ENCODE data around the gene TNFAIP8L3. TPM values are rescaled to one million over a fixed set of nuclear protein-coding genes. Genes with fewer than 3 reads are reported as not detected.

Gene TNFAIP8L3
- total RNA-seq, 1 donor from 2014 or later: not detected

- TF ChIP-seq, protein P1, sequence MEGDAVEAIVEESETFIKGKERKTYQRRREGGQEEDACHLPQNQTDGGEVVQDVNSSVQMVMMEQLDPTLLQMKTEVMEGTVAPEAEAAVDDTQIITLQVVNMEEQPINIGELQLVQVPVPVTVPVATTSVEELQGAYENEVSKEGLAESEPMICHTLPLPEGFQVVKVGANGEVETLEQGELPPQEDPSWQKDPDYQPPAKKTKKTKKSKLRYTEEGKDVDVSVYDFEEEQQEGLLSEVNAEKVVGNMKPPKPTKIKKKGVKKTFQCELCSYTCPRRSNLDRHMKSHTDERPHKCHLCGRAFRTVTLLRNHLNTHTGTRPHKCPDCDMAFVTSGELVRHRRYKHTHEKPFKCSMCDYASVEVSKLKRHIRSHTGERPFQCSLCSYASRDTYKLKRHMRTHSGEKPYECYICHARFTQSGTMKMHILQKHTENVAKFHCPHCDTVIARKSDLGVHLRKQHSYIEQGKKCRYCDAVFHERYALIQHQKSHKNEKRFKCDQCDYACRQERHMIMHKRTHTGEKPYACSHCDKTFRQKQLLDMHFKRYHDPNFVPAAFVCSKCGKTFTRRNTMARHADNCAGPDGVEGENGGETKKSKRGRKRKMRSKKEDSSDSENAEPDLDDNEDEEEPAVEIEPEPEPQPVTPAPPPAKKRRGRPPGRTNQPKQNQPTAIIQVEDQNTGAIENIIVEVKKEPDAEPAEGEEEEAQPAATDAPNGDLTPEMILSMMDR (IDR thresholded peaks at IDR 0.05): no peak
- Mint-ChIP-seq H3K4me3 (no peak overlapping the region), H3K36me3 (ENCODE audit: low read depth) (peaks cover 5% of the 10 kb centered on the region), H3K9me3 (peaks cover 11% of the 10 kb centered on the region), H3K27ac (no peak overlapping the region), H3K27me3 (no peaks in the 10 kb centered on the region), H3K4me1 (no peaks in the 10 kb centered on the region)
- DNase-seq (no peak), ATAC-seq (ENCODE audit: low read depth) (no peak)
- intact Hi-C loops (cut with micrococcal nuclease): no loop called here
- ChIA-PET POLR2A (no interaction called here), CTCF (no interaction called here)
Observed at GRCh38 chr15:51023499-51023898, 71.2 kb downstream of the TNFAIP8L3 start.

GRCh38 chr15:51022206-51022605 lies 72.5 kb downstream of the TNFAIP8L3 start:
- H3K27ac Mint-ChIP-seq: no peak overlapping the region
- DNase-seq (no peak), ATAC-seq (ENCODE audit: low read depth) (no peak)
- H3K4me3 Mint-ChIP-seq: no peak overlapping the region
- H3K9me3 Mint-ChIP-seq: peaks cover 9% of the 10 kb centered on the region
- ChIA-PET POLR2A (no interaction called here), CTCF (no interaction called here)
- intact Hi-C loops (cut with micrococcal nuclease): no loop called here
- TF ChIP-seq, protein P1 (IDR thresholded peaks at IDR 0.05): no peak
- H3K4me1 Mint-ChIP-seq: no peaks in the 10 kb centered on the region
- no peaks in the 10 kb centered on the region for H3K27me3 Mint-ChIP-seq
- peaks cover 5% of the 10 kb centered on the region for H3K36me3 Mint-ChIP-seq (ENCODE audit: low read depth)

GRCh38 chr15:51016615-51017014 lies 78.1 kb downstream of the TNFAIP8L3 start:
- TF ChIP-seq, protein P1 (IDR thresholded peaks at IDR 0.05): no peak
- ATAC-seq (ENCODE audit: low read depth) (no peak), DNase-seq (no peak)
- intact Hi-C loops (cut with micrococcal nuclease): no loop called here
- H3K27ac Mint-ChIP-seq: no peak overlapping the region
- ChIA-PET CTCF (no interaction called here), POLR2A (no interaction called here)
- H3K27me3 Mint-ChIP-seq: no peaks in the 10 kb centered on the region
- no peak overlapping the region for H3K4me3 Mint-ChIP-seq
- H3K36me3 Mint-ChIP-seq (ENCODE audit: low read depth): peaks cover 4% of the 10 kb centered on the region
- peaks cover 9% of the 10 kb centered on the region for H3K9me3 Mint-ChIP-seq
- H3K4me1 Mint-ChIP-seq: no peaks in the 10 kb centered on the region

- TF ChIP-seq, protein P1 (IDR thresholded peaks at IDR 0.05): no peak
- Mint-ChIP-seq H3K27me3 (no peaks in the 10 kb centered on the region), H3K9me3 (peaks cover 13% of the 10 kb centered on the region), H3K4me1 (no peaks in the 10 kb centered on the region), H3K4me3 (no peak overlapping the region), H3K27ac (no peak overlapping the region), H3K36me3 (ENCODE audit: low read depth) (peaks cover 32% of the 10 kb centered on the region)
- intact Hi-C loops (cut with micrococcal nuclease): no loop called here
- ATAC-seq (ENCODE audit: low read depth): no peak
- no peak for DNase-seq
- ChIA-PET POLR2A (no interaction called here), CTCF (no interaction called here)
Observed at GRCh38 chr15:51011212-51011611, 83.5 kb downstream of the TNFAIP8L3 start.

DNA sequence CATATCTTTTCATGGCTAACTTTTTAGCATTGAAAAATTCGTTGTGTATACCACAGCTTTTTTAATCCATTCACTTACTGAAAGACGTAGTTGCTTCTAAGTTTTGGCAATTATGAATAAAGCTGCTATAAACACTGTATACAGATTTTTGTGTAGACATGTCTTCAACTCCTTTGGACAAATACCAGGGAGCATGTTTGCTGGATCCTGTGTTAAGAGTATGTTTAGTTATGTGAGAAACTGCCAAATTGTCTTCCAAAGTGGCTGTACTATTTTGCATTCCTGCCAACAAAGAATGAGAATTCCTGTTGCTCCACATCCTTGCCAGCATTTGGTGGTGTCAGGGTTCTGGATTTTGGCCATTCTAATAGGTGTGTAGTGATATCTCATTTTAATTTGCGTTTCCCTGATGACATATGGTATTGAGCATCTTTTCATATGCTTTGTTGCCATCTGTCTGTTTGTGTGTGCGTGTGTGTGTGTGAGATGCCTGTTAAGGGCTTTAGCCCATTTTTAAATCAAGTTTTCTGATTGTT lies 87.5 kb downstream of the TNFAIP8L3 start:
- peaks cover 42% of the 10 kb centered on the region for H3K36me3 Mint-ChIP-seq (ENCODE audit: low read depth)
- ChIA-PET POLR2A (no interaction called here), CTCF (no interaction called here)
- no peak overlapping the region for H3K4me3 Mint-ChIP-seq
- H3K4me1 Mint-ChIP-seq: no peaks in the 10 kb centered on the region
- TF ChIP-seq, protein P1 (IDR thresholded peaks at IDR 0.05): no peak
- DNase-seq: no peak
- no peak for ATAC-seq (ENCODE audit: low read depth)
- H3K27me3 Mint-ChIP-seq: no peaks in the 10 kb centered on the region
- intact Hi-C loops (cut with micrococcal nuclease): no loop called here
- peaks cover 13% of the 10 kb centered on the region for H3K9me3 Mint-ChIP-seq
- no peak overlapping the region for H3K27ac Mint-ChIP-seq

Other genes starting within 250 kb of the TNFAIP8L3 start
- 11.1 and 13.4 TPM in 2 replicates for gene AP4E1, start 186.2 kb downstream of the TNFAIP8L3 start, total RNA-seq
- gene CYP19A1, start 243.7 kb upstream of the TNFAIP8L3 start, total RNA-seq: 0.07 TPM in 1 of 2 replicates, not detected in the other
- gene GLDN, start 246.7 kb upstream of the TNFAIP8L3 start, total RNA-seq: not detected in 2 replicates

All from activated B cell treated with CpG ODN at 0.5 μM for 24 hours (primary cell).